B cell (primary cell): Measurements from ENCODE around the gene SFTPB.

Experiments used
- CTCF ChIP-seq: fragments of 200-600 bp; IDR thresholded peaks from one replicate; pipeline ENCODE4 v1.8.0; 2022; ENCODE audit warnings: antibody characterized with exemption, mild to moderate bottlenecking
- EZH2 ChIP-seq: IDR thresholded peaks from 2 replicates; pipeline ENCODE4 v1.6.1; 2012; ENCODE audit warnings: borderline replicate concordance, low read depth, mild to moderate bottlenecking, moderate library complexity, low read length; ENCODE audit not compliant: insufficient read depth, poor library complexity, severe bottlenecking

GRCh38 chr2:85619617-85620016 is 48.4 kb downstream of the SFTPB start:
- no peak for TF ChIP-seq CTCF
- no peak for TF ChIP-seq EZH2
